K562 (cell line): ENCODE data around the gene CMTM4. TPM values are rescaled to one million over a fixed set of nuclear protein-coding genes. Genes with fewer than 3 reads are reported as not detected.

Experiments
- ATF3 ChIP-seq, 2 experiments: fragments of 450-650 bp in 1 of 2; sonication (generic) in 1 of 2; formaldehyde crosslinking in 1 of 2; IDR thresholded peaks in 1 of 2; conservative IDR thresholded peaks in 1 of 2; 2 replicates each; pipeline versions ENCODE4 v1.6.1 to v1.8.1; 2016 to 2023; ENCODE audit warnings: mild to moderate bottlenecking in 2 of 2, moderate library complexity in 2 of 2, inconsistent platforms in 1 of 2, missing genetic modification reagents in 1 of 2
- CAMTA2 ChIP-seq: fragments of 250-450 bp; sonication (Bioruptor Pico); conservative IDR thresholded peaks from 2 replicates; pipeline ENCODE4 v1.5.1; 2022
- FOS ChIP-seq: IDR thresholded peaks from 3 replicates; pipeline ENCODE4 v1.6.1; 2011; ENCODE audit not compliant: insufficient read length; ENCODE audit errors: extremely low read depth
- FOXP1 ChIP-seq: sonication (generic); formaldehyde crosslinking; IDR thresholded peaks from 2 replicates; pipeline ENCODE4 v1.8.0; 2022; ENCODE audit warnings: mild to moderate bottlenecking, missing genetic modification reagents
- IRF2 ChIP-seq: sonication (generic); formaldehyde crosslinking; IDR thresholded peaks from 2 replicates; pipeline ENCODE4 v1.8.1; 2022; ENCODE audit warnings: mild to moderate bottlenecking, missing genetic modification reagents
- KLF1 ChIP-seq: fragments of 450-650 bp; IDR thresholded peaks from 2 replicates; pipeline ENCODE4 v1.6.1; 2016; ENCODE audit warnings: missing genetic modification characterization, missing compliant biosample characterization
- NCOA6 ChIP-seq: fragments of 450-650 bp; IDR thresholded peaks from 2 replicates; pipeline ENCODE4 v1.6.1; 2017; ENCODE audit warnings: mild to moderate bottlenecking
- NFATC3 ChIP-seq: fragments of 450-650 bp; IDR thresholded peaks from 2 replicates; pipeline ENCODE4 v1.6.1; 2017; ENCODE audit warnings: mild to moderate bottlenecking
- PRPF4 ChIP-seq: fragments of 200-400 bp; formaldehyde crosslinking; IDR thresholded peaks from one replicate; pipeline ENCODE4 v1.6.1; 2017; ENCODE audit warnings: low read length, low read depth, mild to moderate bottlenecking; ENCODE audit not compliant: insufficient read depth, poor library complexity, severe bottlenecking
- PTTG1 ChIP-seq: fragments of 450-650 bp; IDR thresholded peaks from 2 replicates; pipeline ENCODE4 v1.6.1; 2016; ENCODE audit warnings: low read depth, mild to moderate bottlenecking, missing genetic modification characterization, missing compliant biosample characterization
- RERE ChIP-seq: sonication (generic); formaldehyde crosslinking; IDR thresholded peaks from 2 replicates; pipeline ENCODE4 v1.8.0; 2023; ENCODE audit warnings: missing genetic modification reagents, mild to moderate bottlenecking, borderline replicate concordance
- TRIM24 ChIP-seq, 2 experiments: fragments of 450-650 bp; IDR thresholded peaks; 2 replicates each; pipeline ENCODE4 v1.6.1; 2016
- TRIM25 ChIP-seq: fragments of 450-650 bp; IDR thresholded peaks from 2 replicates; pipeline ENCODE4 v1.7.0; 2016; ENCODE audit warnings: borderline replicate concordance
- ZMIZ1 ChIP-seq, 2 experiments: fragments of 150-350 bp in 1 of 2; IDR thresholded peaks; 2 replicates each; pipeline ENCODE4 v1.6.1; 2012 to 2016; ENCODE audit warnings: low read depth in 2 of 2, low read length in 2 of 2, mild to moderate bottlenecking in 1 of 2, moderate library complexity in 1 of 2
- ZNF224 ChIP-seq: sonication (generic); formaldehyde crosslinking; IDR thresholded peaks from 2 replicates; pipeline ENCODE4 v1.8.0; 2022; ENCODE audit warnings: mild to moderate bottlenecking, missing genetic modification reagents
- ZNF780A ChIP-seq: fragments of 250-450 bp; sonication (Bioruptor Pico); IDR thresholded peaks from 2 replicates; pipeline ENCODE4 v1.5.0; 2021; ENCODE audit warnings: mild to moderate bottlenecking
- polyA plus RNA-seq, 8 experiments: library from polyadenylated mRNA; depleted of rRNA in 4 of 8; stranded (reverse) in 5 of 8; unstranded in 3 of 8; fragments of >200 nt; fragmentation: Nextera tagmentation in 2 of 8; fragmentation: Illumina TruSeq in 1 of 8; extraction: Ambion mirVana in 2 of 8; extraction: Trizol in 1 of 8; gene quantifications; 2 replicates each; pipeline versions ENCODE4 v1.2.1 to v1.2.3, GENCODE V29; 2011 to 2014; ENCODE audit warnings: inconsistent platforms in 1 of 8, missing spikeins in 1 of 8
- total RNA-seq, 7 experiments: library from RNA; depleted of rRNA in 6 of 7; stranded (reverse); fragments of >200 nt in 6 of 7; fragmentation: Illumina TruSeq in 2 of 7; extraction: Trizol in 2 of 7; gene quantifications; 2 replicates each; pipeline versions ENCODE4 v1.2.1 to v1.2.3, GENCODE V29; 2011 to 2021; ENCODE audit warnings: low replicate concordance in 1 of 7

CMTM4 gene
- total and polyA plus RNA-seq, 9 of the 15 experiments (the other 6 are each of a cell fraction or from before 2014, with no cell fraction given) = 2.0 to 21.3 (median 12.5) TPM

GRCh38 chr16:66660422-66661209 is 35.9 kb downstream of the CMTM4 start (continued):
- no peak for TF ChIP-seq TRIM25
- no peak for TF ChIP-seq CAMTA2 (CRISPR knock-in tag)
- TF ChIP-seq ZNF224 = no peak
- no peak for TF ChIP-seq RERE (CRISPR knock-in tag)
- no peak for TF ChIP-seq PTTG1
- TF ChIP-seq IRF2 (CRISPR knock-in tag) = no peak
- TF ChIP-seq KLF1 (tag) = no peak
- no peak for TF ChIP-seq FOS
- peak in 1 of 2 experiments; percentile 52; a peak in 1 of 4 replicates for TF ChIP-seq TRIM24 (IDR thresholded peaks at IDR 0.05)
- no peak for TF ChIP-seq FOXP1 (CRISPR knock-in tag)
- TF ChIP-seq ZMIZ1 (IDR thresholded peaks at IDR 0.05; ENCODE audit: low read depth in 2 of 2, low read length in 2 of 2) = no peak
- TF ChIP-seq ATF3 (IDR thresholded peaks at IDR 0.05) = peak; percentile 23; the same call in 1 of the 2 replicates
- no peak for TF ChIP-seq ATF3 (CRISPR knock-in tag; conservative IDR thresholded peaks at IDR 0.05)
- no peak for TF ChIP-seq NFATC3
- TF ChIP-seq PRPF4 = no peak
- no peak for TF ChIP-seq NCOA6
- TF ChIP-seq ZNF780A (CRISPR knock-in tag) = no peak
